GM23248 (cell line): ENCODE measurements around the gene TMEM200C.

ENCODE experiments used
- EZH2 ChIP-seq: fragments of 200-600 bp; sonication (generic); IDR thresholded peaks from 2 replicates; pipeline ENCODE4 v1.6.1; 2018; ENCODE audit warnings: antibody characterized with exemption, mild to moderate bottlenecking; ENCODE audit not compliant: insufficient read depth, poor library complexity, severe bottlenecking
- EZH2phosphoT487 ChIP-seq: fragments of 200-600 bp; sonication (generic); IDR thresholded peaks from 2 replicates; pipeline ENCODE4 v1.6.1; 2018; ENCODE audit warnings: antibody characterized with exemption, moderate library complexity, mild to moderate bottlenecking, low read depth; ENCODE audit not compliant: insufficient read depth

- no peak for TF ChIP-seq EZH2
- TF ChIP-seq EZH2phosphoT487 = no peak
Measured at GRCh38 chr18:5899835-5900234, 4.5 kb upstream of the TMEM200C start.
